Left kidney (tissue), 8 donors: Measurements from ENCODE around the gene ITPRID2. TPM values are rescaled to one million over a fixed set of nuclear protein-coding genes. Genes with fewer than 3 reads are reported as not detected.
A peak's percentile ranks its signal among the peaks of the same experiment; 100 is the strongest.

ENCODE experiments used
- DNase-seq: peaks from one replicate; pipeline ENCODE4 v3.0.0-alpha.2; 2013
- long read RNA-seq, 8 donors: transcript quantifications; one replicate each; lab custom pipeline, GENCODE V29; 2026
- polyA plus RNA-seq: library from polyadenylated mRNA; unstranded; fragments of 120-200 nt; gene quantifications from one replicate; pipeline ENCODE4 v1.2.1, GENCODE V29; 2013; ENCODE audit not compliant: insufficient read length

Gene ITPRID2
- 206 TPM for polyA plus RNA-seq
- long read RNA-seq, donor 1, full-length matches to known transcripts, result 22 of 69 reads
- long read RNA-seq, donor 1, partial matches to known transcripts, result 47 of 69 reads
- long read RNA-seq, donor 1, other reads (novel, unspliced or antisense), result 0 of 69 reads
- long read RNA-seq, donor 2, full-length matches to known transcripts, result 13 of 101 reads
- long read RNA-seq, donor 2, partial matches to known transcripts, result 88 of 101 reads
- long read RNA-seq, donor 2, other reads (novel, unspliced or antisense), result 0 of 101 reads
- long read RNA-seq, donor 3, full-length matches to known transcripts, result 7 of 23 reads
- long read RNA-seq, donor 3, partial matches to known transcripts, result 16 of 23 reads
- long read RNA-seq, donor 3, other reads (novel, unspliced or antisense), result 0 of 23 reads
- long read RNA-seq, donor 4, partial matches to known transcripts, result 0 of 1 reads
- long read RNA-seq, donor 4, other reads (novel, unspliced or antisense), result 0 of 1 reads
- long read RNA-seq, donor 5, full-length matches to known transcripts, result 16 of 125 reads
- long read RNA-seq, donor 5, partial matches to known transcripts, result 109 of 125 reads
- long read RNA-seq, donor 5, other reads (novel, unspliced or antisense), result 0 of 125 reads
- long read RNA-seq, donor 6, full-length matches to known transcripts, result 12 of 78 reads
- long read RNA-seq, donor 6, partial matches to known transcripts, result 66 of 78 reads
- long read RNA-seq, donor 6, other reads (novel, unspliced or antisense), result 0 of 78 reads
- long read RNA-seq, donor 7, full-length matches to known transcripts, result 17 of 60 reads
- long read RNA-seq, donor 7, partial matches to known transcripts, result 43 of 60 reads
- long read RNA-seq, donor 7, other reads (novel, unspliced or antisense), result 0 of 60 reads
- long read RNA-seq, donor 8, full-length matches to known transcripts, result 9 of 15 reads
- long read RNA-seq, donor 8, partial matches to known transcripts, result 6 of 15 reads
- long read RNA-seq, donor 8, other reads (novel, unspliced or antisense), result 0 of 15 reads

- DNase-seq, result peak; percentile 85
Observed at GRCh38 chr2:181891258-181891965, at the start of gene ITPRID2. TSS of gene ITPRID2 (plus strand) at chr2:181891730. CDS start at chr2:181892067, 337 bp downstream.

- DNase-seq, result no peak
Observed at GRCh38 chr2:181844551-181845290, 46.8 kb upstream of the ITPRID2 start.

GRCh38 chr2:181846399-181847197 lies 44.9 kb upstream of the ITPRID2 start:
- DNase-seq, result no peak

DNA sequence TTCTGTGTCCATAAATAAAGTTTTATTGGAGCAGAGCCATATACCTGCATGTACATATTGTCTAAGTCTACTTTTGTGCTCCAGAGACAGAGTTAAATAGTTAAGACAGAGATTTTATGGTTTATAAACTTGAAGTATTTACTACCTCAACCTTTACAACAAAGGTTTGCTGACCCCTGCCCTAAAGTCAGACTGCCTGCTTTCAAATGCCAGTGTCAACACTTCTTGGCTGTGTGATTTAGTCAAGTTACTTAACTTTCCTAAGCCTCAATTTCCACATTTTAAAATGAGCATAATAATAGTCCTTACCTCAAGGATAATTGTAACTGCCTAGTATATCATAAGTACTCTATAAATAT lies 44.4 kb upstream of the ITPRID2 start:
- DNase-seq, result peak; percentile 32

- no peak for DNase-seq
Observed at GRCh38 chr2:181847702-181848101, 43.8 kb upstream of the ITPRID2 start.

DNA sequence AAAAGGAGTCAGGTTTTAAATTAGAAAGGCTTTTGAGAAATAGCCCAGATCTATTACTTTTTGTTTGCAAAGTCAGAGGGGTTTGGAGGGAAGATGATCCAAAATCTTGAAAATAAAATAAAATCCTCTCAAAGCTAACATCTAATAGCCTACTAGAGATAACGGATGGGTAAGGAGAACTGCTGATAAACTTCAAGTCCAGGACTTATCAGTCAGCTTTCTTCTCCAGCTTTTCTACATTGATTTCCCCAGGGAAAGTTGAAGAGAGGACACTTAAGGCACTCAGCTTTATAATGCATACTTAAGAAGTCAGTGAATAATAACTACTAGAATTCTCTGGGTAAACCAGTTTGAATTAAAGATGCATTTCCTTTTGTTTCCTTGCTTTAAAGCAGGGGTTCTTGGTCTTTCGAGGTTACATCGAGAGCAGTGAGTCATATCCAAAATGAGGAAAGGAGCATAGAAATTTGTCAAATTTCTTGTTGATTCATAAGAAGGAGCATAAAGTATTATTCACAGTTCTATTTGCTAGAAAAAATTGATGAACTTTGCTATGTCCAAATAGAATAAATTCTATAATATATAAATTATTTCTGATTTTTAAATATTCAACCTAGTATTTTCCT lies 43.2 kb upstream of the ITPRID2 start:
- DNase-seq, result no peak

- DNase-seq, result no peak
Observed at GRCh38 chr2:181849601-181850000, 41.9 kb upstream of the ITPRID2 start.

- no peak for DNase-seq
Observed at GRCh38 chr2:181850936-181851560, 40.5 kb upstream of the ITPRID2 start.

DNA sequence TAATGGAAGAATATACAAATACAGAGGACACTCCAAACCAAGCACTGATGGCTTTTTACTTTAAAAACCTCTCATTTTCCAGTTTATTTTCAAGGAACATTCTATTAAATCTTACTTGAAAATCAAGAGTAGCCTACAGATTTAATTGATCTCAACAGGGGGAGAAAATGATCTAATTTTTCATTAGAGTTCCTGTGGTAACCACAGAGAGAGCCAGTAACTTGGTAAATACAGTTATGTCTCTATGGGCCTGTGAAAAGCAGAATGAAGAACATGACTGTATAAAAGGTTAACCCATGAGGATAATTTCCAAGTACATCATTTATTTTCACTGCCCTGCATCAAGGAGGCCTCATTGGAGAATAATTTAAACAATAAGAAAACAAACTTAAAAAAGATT lies 39.8 kb upstream of the ITPRID2 start:
- no peak for DNase-seq

- DNase-seq, result peak; percentile 39
Observed at GRCh38 chr2:181853696-181854095, 37.8 kb upstream of the ITPRID2 start.

DNA sequence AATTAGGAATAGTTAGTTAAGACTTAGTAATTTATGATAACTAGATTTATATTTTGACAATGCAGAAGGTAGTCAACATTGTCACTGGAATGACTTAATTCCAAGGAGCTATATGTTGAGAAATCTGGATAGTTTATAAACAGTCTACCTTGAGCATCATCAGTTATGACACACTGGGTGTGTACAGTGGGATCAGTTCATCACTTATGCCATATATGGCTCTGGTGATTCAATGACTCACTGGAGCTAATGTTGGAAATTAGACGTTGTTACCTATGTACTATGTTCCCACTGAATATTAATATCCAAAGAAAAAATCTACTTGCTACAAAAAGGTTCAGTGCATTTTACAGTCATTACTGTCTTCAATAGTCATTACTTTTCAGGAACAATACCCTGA lies 34.0 kb upstream of the ITPRID2 start:
- DNase-seq, result no peak

GRCh38 chr2:181858600-181858999 lies 32.9 kb upstream of the ITPRID2 start:
- no peak for DNase-seq

GRCh38 chr2:181859123-181859522 lies 32.4 kb upstream of the ITPRID2 start:
- DNase-seq, result no peak

- no peak for DNase-seq
Observed at GRCh38 chr2:181859803-181860202, 31.7 kb upstream of the ITPRID2 start.

DNA sequence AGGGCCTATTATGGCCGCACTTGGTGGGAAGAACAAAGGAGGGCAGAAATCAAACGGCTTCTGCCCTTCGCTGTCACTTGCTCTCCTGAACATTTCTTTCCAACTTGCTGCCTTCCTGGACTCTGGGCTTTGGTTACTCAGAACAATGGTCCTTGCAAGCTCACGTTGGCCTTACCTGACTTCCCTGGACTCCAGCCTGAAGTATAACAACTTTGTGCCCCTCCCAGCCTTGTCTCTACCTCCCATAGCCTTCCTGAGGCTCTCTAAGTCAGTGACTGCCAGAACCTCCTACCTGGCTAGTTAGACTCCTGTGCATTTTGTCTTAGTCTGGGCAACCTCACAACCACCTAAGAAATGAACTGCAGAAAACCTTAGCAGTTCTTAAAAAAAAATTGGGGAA lies 30.2 kb upstream of the ITPRID2 start:
- no peak for DNase-seq

DNA sequence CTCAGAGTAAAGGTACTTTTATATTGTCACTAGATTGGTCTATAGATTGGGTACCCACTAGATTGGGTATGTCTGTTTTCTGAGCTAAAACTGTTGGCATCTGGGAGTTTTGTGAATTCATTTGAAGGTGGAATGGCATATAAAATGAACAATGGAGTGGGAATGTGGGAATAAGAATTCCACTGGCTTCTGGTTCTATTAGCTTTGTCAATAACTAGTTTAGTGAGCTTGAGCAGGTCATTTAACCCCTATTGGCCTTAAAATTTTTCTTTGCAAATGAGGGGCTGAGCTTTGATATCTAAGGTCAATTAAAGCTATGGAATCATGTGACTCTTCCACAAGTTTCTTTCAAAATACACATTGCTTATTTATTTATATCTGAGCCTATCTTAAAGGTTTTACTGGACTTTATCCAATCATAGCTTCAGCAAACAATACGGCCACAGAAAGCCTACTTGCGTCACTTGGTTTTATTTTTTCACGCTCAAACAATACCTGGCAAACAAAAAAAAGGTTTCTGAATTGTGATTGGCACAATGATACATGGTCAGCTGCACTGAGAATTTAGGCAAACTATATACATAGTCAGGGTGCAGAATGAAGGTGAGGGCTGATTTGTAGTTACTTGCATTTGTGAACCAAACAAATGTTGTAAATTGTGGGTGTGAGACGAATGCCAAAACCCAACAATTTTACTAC lies 28.8 kb upstream of the ITPRID2 start:
- DNase-seq, result no peak

- no peak for DNase-seq
Observed at GRCh38 chr2:181872178-181872577, 19.4 kb upstream of the ITPRID2 start.

- no peak for DNase-seq
Observed at GRCh38 chr2:181876614-181877063, 14.9 kb upstream of the ITPRID2 start.

GRCh38 chr2:181877181-181877664 lies 14.3 kb upstream of the ITPRID2 start:
- DNase-seq, result no peak
